OCI-LY3 (cell line): ENCODE data around the gene GARIN5A.
A peak's percentile ranks its signal among the peaks of the same experiment; 100 is the strongest.

Source experiments
- H2AFZ ChIP-seq: fragments of 200-600, 300-600 bp; shearing (Covaris generic); 2 replicates; pipeline ENCODE4 v1.6.0; 2014; ENCODE audit warnings: antibody characterized with exemption, low read depth, low read length
- H3K27ac ChIP-seq: fragments of 200-600, 300-600 bp; sonication (generic); 2 replicates; pipeline ENCODE4 v1.5.1; 2014; ENCODE audit warnings: mild to moderate bottlenecking, low read length, moderate library complexity, mixed read lengths
- H3K27me3 ChIP-seq: fragments of 200-600, 300-600 bp; sonication (generic); 2 replicates; pipeline ENCODE4 v1.6.1; 2014; ENCODE audit warnings: low read depth, low read length, mixed read lengths
- H3K36me3 ChIP-seq: fragments of 200-600, 300-600 bp; sonication (generic); replicated peaks from 2 replicates; pipeline ENCODE3; 2014; ENCODE audit warnings: low read depth, low read length, mixed read lengths
- H3K4me1 ChIP-seq: fragments of 300-600, 200-600 bp; sonication (generic); 2 replicates; pipeline ENCODE4 v1.6.1; 2014; ENCODE audit warnings: low read length, mixed read lengths
- H3K4me2 ChIP-seq: fragments of 200-600, 300-600 bp; sonication (generic); 2 replicates; pipeline ENCODE4 v1.6.1; 2014; ENCODE audit warnings: low read length, mixed read lengths
- H3K4me3 ChIP-seq: fragments of 300-600, 200-600 bp; sonication (generic); 2 replicates; pipeline ENCODE4 v1.5.1; 2014; ENCODE audit warnings: antibody characterized with exemption, mild to moderate bottlenecking, low read length, moderate library complexity
- H3K79me2 ChIP-seq: fragments of 300-600, 200-600 bp; shearing (Covaris generic); 2 replicates; pipeline ENCODE4 v1.6.1; 2014; ENCODE audit warnings: mild to moderate bottlenecking, low read length, mixed read lengths
- H3K9ac ChIP-seq: fragments of 300-600, 200-600 bp; shearing (Covaris generic); 2 replicates; pipeline ENCODE4 v1.6.0; 2014; ENCODE audit warnings: mild to moderate bottlenecking, low read length, moderate library complexity
- H3K9me3 ChIP-seq: fragments of 200-600, 300-600 bp; shearing (Covaris generic); 2 replicates; pipeline ENCODE4 v1.6.1; 2014; ENCODE audit warnings: low read length, mixed read lengths; ENCODE audit not compliant: insufficient read depth
- H4K20me1 ChIP-seq: fragments of 200-600, 300-600 bp; sonication (generic); 2 replicates; pipeline ENCODE4 v1.6.1; 2016; ENCODE audit warnings: low read length, mixed read lengths; ENCODE audit not compliant: insufficient read depth
- CTCF ChIP-seq: fragments of 200-600, 300-600 bp; sonication (generic); IDR thresholded peaks from 2 replicates; pipeline ENCODE4 v1.5.1; 2014; ENCODE audit warnings: antibody characterized with exemption, low read length, low read depth
- EZH2phosphoT487 ChIP-seq: fragments of 200-600 bp; shearing (Covaris generic); IDR thresholded peaks from 2 replicates; pipeline ENCODE4 v1.6.1; 2018; ENCODE audit warnings: antibody characterized with exemption, mixed run types, low read depth

GARIN5A gene

GRCh38 chr19:50437862-50438449 is 38.7 kb downstream of the GARIN5A start:
- no peaks in the 10 kb centered on the region for H3K79me2 ChIP-seq
- peaks cover 17% of the 10 kb centered on the region; the same call in 1 of the 2 replicates for H3K27me3 ChIP-seq
- peaks cover 18% of the 10 kb centered on the region for H3K4me1 ChIP-seq
- no peak overlapping the region for H3K4me2 ChIP-seq
- H2AFZ ChIP-seq: no peak overlapping the region
- H3K4me3 ChIP-seq: no peak overlapping the region
- peaks cover 2% of the 10 kb centered on the region for H3K36me3 ChIP-seq
- no peaks in the 10 kb centered on the region for H3K9me3 ChIP-seq
- no peak for TF ChIP-seq EZH2phosphoT487
- TF ChIP-seq CTCF: no peak
- no peak overlapping the region for H3K9ac ChIP-seq
- H4K20me1 ChIP-seq: no peaks in the 10 kb centered on the region
- no peak overlapping the region for H3K27ac ChIP-seq

- peaks cover 2% of the 10 kb centered on the region for H3K36me3 ChIP-seq
- no peaks in the 10 kb centered on the region for H4K20me1 ChIP-seq
- H3K9ac ChIP-seq: no peak overlapping the region
- no peak overlapping the region for H2AFZ ChIP-seq
- H3K4me1 ChIP-seq: peaks cover 35% of the 10 kb centered on the region
- no peak overlapping the region for H3K4me3 ChIP-seq
- H3K27me3 ChIP-seq: peaks cover 17% of the 10 kb centered on the region; the same call in 1 of the 2 replicates
- no peak for TF ChIP-seq EZH2phosphoT487
- no peak for TF ChIP-seq CTCF
- no peak overlapping the region for H3K27ac ChIP-seq
- H3K4me2 ChIP-seq: no peak overlapping the region
- H3K79me2 ChIP-seq: no peaks in the 10 kb centered on the region
- no peaks in the 10 kb centered on the region for H3K9me3 ChIP-seq
Measured at GRCh38 chr19:50435627-50436026, 41.0 kb downstream of the GARIN5A start.

GRCh38 chr19:50435221-50435620 is 41.4 kb downstream of the GARIN5A start:
- no peak overlapping the region for H2AFZ ChIP-seq
- no peaks in the 10 kb centered on the region for H4K20me1 ChIP-seq
- no peak for TF ChIP-seq CTCF
- TF ChIP-seq EZH2phosphoT487: no peak
- no peaks in the 10 kb centered on the region for H3K79me2 ChIP-seq
- H3K27ac ChIP-seq: no peak overlapping the region
- H3K4me3 ChIP-seq: no peak overlapping the region
- H3K4me2 ChIP-seq: no peak overlapping the region
- peaks cover 37% of the 10 kb centered on the region for H3K4me1 ChIP-seq
- no peaks in the 10 kb centered on the region for H3K9me3 ChIP-seq
- peaks cover 2% of the 10 kb centered on the region for H3K36me3 ChIP-seq
- H3K27me3 ChIP-seq: peaks cover 17% of the 10 kb centered on the region; the same call in 1 of the 2 replicates
- no peak overlapping the region for H3K9ac ChIP-seq

GRCh38 chr19:50434525-50434924 is 42.1 kb downstream of the GARIN5A start:
- H4K20me1 ChIP-seq: no peaks in the 10 kb centered on the region
- peaks cover 40% of the 10 kb centered on the region for H3K4me1 ChIP-seq
- no peak overlapping the region for H3K27ac ChIP-seq
- TF ChIP-seq EZH2phosphoT487: no peak
- TF ChIP-seq CTCF: no peak
- peaks cover 17% of the 10 kb centered on the region; the same call in 1 of the 2 replicates for H3K27me3 ChIP-seq
- no peaks in the 10 kb centered on the region for H3K79me2 ChIP-seq
- H2AFZ ChIP-seq: no peak overlapping the region
- H3K9me3 ChIP-seq: no peaks in the 10 kb centered on the region
- H3K36me3 ChIP-seq: peaks cover 2% of the 10 kb centered on the region
- H3K4me2 ChIP-seq: peak overlapping the region; percentile 100
- H3K9ac ChIP-seq: no peak overlapping the region; the same call in 1 of the 2 replicates
- peak overlapping the region; percentile 82; the same call in 1 of the 2 replicates for H3K4me3 ChIP-seq
